NCI-H1417 (cell line): ENCODE measurements around the gene ASGR2.
"Not testable (repeated sequence)": the region's sequence is repeated elsewhere in the genome, so short reads cannot be mapped to it uniquely, and the experiment has no call there.

Experiments used
- DNase-seq, 3 experiments: peaks; one replicate each; lab custom pipeline; 2025; lab: John Stamatoyannopoulos, UW

Gene ASGR2

DNA sequence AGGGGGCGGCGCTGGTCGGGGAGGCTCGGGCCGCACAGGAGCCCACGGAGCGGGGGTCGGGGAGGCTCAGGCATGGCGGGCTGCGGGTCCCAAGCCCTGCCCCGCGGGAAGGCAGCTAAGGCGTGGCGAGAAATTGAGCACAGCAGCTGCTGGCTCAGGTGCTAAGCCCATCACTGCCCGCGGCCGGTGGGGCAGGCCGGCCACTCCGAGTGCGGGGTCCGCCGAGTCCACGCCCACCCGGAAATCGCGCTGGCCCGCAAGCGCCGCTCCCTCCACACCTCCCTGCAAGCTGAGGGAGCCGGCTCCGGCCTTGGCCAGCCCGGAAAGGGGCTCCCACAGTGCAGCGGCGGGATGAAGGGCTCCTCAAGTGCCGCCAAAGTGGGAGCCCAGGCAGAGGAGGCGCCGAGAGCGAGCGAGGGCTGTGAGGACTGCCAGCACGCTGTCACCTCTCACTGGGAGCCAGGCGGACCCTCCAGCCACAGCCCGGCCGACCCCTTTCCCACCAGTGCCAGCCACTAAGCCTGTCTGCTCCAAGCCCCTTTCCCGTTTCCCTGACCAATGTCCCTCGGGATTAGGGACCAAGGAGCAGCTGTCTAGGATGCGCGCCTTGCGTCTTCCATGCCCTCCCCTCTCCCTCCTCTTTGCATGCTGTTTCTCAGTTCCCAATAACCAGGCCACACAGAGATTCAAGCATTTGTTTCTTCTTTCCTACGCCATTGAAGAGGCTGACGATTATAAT, 13.8 kb downstream of the ASGR2 start:
- not testable (repeated sequence) for DNase-seq

DNA sequence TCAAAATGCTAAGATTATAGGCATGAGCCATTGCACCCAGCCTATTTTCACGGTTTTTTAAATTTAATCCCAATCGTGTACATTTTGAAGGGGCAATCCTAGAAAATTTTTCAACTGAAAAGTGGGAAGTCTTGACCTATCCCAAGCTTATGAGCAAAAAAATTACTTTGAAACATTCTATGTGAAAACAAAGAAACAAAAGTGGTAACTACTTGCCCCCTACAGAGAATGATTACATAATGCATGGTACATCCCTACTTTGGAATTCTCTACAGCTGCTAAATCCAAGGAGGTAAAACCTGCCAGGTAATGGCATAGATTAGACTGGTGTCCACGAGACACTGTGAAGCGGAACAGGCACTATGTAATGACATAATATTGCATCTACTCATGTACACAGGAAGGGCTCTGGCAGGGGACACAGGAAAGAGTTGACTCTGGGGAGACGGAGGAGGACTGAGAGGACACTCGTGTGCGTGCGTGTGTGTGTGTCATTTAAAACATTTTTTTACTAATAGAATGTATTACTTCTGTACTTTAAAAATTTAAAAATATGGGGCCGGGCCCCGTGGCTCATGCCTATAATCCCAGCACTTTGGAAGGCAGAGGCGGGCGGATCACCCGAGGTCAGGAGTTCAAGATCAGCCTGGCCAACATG, 15.7 kb downstream of the ASGR2 start:
- DNase-seq = no peak

DNA sequence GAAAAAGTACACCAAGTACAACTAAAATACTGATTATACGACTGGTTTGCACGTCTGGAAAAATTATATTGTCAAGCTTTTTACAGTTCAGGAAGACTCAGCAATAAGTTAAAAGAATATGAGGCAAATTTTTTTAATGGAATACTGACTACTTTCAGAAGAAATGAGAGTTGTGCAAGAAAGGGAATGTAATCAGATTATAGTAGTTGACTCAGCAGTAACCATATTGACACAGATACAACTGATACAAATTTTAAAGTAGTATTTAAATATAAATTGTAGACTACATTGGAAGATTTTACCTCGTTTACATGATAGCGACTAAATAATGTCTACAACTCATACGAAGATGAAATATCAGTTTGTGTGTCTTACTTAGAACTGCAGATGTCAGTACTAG, 16.7 kb downstream of the ASGR2 start:
- no peak for DNase-seq

DNA sequence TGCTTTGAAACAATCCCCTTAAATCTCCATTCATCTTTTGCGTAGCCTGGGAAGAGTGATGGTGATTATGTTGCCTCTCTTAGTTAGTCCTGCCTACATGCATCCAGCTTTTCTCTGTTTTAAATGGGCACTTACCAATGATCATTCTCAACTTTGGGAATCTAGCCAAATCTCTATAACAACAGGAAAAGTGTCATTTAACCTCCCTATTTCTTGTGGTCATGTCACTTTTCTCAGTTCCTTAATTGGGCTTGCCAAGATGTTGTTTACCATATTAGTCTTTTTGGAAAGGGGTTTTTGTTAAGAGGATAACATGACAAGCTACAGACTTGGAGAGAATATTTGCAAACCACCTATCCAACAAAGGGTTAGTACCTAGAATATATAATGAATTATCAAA, 19.0 kb downstream of the ASGR2 start:
- DNase-seq = peak in 1 of 3 experiments; percentile 19

DNA sequence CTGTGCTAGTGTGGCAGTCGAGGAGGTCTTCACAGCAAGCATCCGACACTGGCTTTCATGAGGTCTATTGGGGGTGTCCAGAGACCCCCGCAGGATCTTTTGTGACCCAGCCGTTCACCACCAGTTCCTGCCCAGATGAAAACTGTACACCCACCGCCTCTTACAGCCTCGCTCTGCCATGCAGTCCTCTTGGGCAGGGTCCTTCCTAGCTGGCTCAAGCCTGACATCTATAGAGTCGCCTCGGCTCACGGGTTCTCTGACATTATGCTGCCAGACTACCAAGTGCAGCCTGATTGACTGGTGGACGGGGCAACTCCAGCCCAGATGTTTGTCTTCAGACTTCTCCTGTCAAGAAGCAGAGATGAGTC, 20.0 kb downstream of the ASGR2 start:
- DNase-seq = no peak

DNA sequence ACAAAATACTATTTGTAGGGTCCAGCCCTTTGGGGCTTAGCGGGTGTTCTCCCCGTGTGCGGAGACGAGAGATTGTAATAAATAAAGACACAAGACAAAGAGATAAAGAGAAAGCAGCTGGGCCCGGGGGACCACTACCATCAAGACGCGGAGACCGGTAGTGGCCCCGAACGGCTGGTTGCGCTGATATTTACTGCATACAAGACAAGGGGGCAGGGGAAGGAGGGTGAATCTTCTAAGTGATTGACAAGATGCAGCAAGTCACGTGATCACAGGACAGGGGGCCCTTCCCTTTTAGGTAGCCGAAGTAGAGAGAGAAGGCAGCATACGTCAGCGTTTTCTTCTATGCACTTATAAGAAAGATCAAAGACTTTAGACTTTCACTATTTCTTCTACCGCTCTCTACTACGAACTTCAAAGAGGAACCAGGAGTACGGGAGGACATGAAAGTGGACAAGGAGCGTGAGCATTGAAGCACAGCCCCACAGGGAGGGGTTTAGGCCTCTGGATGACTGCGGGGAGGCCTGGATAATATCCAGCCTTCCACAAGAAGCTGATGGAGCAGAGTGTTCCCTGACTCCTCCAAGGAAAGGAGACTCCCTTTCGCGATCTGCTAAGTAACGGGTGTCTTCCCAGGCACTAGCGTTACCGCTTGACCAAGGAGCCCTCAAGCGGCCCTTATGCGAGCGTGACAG, 23.2 kb downstream of the ASGR2 start:
- DNase-seq = not testable (repeated sequence)

DNA sequence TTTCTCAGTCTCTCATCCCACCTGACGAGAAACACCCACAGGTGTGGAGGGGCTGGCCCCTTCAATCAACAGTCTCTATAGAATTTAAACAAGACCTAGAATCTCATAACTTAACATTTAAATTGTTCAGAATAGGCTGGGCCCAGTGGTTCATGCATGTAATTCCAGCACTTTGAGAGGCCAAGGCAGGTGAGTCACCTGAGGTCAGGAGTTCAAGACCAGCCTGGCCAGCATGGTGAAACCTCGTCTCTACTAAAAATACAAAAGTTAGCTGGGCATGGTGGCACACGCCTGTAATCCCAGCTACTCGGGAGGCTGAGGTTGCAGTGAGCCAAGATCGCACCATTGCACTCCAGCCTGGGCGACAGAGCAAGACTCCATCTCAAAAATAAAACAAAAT, 25.1 kb downstream of the ASGR2 start:
- not testable (repeated sequence) for DNase-seq

DNA sequence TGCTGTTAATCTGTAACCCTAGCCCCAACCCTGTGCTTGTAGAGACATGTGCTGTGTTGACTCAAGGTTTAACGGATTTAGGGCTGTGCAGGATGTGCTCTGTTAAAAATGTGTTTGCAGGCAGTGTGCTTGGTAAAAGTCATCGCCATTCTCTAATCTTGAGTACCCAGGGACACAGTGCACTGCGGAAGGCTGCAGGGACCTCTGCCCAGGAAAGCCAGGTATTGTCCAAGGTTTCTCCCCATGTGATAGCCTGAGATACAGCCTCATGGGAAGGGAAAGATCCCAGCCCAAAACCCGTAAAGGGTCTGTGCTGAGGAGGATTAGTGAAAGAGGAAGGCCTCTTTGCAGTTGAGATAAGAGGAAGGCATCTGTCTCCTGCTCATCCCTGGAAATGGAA, 26.2 kb downstream of the ASGR2 start:
- DNase-seq = not testable (repeated sequence)

DNA sequence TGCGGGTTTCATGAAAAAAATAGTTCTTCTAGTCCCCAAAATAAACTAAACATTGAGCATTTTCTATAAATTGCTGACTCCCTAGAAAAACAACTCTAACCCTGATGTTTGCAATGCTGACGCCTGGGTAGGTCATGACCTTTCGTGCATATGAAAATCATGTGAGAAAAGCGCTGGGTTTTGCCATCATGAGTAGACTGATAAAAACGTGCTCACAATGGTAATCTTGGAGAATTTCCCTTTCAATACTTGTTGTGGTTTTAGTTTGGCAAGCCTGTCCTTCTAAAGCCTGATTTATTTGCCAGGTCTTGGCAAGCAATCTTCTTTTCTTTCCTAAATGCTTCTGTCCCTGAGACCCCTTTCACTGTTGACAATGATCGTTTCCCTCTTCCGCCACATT, 30.5 kb downstream of the ASGR2 start:
- DNase-seq = no peak

DNA sequence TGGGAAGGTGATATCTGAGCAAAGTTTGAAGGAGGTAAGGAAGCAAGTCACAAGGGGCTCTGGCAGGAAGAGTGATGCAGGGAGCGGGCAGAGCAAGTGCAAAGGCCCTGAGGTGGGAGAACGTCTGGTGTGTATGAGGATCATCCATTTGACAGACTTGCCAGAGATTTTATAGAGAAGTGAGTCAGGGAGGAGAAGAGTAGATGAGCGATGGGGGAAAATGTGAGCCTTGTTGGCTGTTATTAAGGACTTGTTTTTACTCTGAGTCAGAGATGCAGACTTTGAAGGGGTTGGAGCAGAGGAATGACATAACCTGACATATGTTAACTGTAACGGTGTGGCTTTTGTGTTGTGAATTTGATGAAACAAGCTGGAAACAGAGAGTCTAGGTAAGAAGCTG, 31.0 kb downstream of the ASGR2 start:
- DNase-seq = no peak

DNA sequence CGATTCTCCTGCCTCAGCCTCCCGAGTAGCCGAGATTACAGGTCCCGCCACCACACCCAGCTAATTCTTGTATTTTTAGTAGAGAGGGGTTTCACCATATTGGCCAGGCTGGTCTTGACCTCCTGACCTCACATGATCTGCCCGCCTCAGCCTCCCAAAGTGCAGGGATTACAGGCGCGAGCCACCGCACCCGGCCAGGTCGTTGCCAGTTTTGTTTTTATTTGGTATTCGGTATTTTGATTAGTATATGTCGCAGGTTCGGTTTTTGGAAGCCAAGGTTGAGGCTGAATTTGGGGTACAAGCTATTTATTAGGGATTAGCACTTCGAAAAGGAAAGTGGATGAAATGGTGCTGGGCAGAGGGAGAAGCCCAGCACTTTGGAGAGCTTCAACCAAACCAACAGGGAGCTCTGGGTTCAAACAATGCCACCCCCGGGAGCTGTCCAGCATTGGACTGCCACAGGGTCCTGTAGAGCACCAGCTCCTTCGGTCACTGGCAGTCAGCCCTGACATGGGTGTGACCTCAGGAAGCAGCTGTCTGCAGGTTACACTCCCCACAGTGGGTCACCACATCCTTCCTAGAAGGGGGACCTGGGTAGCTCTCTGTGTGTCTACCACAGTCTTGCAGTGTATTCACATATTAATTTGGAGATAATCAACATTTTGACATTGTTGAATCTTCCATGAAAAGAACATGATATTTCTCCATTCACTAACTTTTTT, 33.1 kb downstream of the ASGR2 start:
- no peak for DNase-seq

DNA sequence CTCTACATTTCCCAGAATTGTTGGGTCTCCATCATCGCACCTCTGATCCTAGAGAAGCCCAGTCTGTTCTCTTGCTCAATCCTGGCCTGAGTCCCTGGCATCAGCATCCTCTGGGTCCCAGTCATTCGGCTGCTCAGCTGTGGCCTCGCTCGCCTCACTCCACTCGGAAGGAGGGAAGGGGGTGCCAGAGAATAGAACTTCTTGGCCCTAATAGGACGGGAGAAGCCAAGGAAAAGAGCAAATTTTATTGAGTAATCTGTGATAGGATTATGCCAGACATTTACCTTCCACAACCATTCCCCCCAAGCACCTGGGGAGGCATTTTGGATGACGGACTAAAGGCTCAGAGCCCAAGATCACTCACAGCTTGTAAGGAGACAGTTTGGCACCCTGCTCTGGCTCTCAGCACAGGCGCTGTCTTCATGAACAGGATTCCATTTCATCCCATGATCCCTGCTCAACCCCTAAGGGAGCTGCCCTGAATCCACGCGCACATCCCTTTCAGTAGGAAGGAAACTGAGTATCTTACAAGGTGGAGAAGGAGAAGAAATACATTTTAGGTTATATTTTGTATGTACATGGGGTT, 34.1 kb downstream of the ASGR2 start:
- DNase-seq = no peak

DNA sequence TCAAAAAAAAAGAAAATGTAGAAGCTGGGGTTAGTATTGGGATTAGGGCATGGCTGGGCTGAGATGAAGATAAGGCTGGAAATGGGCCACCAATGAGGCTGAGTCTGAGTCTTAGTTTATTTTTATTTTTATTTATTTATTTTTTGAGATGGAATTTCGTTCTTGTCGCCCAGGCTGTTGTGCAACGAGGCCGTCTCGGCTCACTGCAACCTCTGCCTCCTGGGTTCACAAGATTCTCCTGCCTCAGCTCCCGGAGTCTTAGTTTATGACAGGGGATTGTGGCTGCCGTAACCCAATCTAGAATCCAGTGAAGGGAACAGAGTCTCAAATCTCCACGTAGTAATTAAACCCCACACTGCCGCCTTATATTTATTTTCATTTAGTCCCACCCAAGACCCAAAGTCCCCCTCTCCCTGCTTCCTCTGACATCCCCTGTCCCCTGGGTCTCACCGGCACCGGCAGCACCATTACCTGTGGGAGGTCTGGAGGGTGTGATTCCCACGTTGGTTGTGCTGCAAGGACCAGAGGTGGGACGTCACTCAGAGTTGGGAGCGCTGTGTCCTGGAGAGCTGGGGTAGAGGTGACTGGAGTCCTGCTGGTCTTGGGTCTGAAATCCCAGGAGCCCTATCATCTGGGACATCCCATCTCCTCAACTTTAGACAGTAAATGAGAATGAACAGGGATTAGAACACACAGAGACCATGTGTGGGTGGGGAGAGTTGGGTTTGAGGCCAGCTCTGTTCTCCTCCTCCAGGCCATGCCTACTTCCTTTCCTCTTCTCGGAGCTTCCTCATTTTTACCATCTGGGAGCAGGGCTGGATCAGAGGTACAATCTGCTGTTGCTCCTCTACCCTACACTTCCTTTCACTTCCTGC, 34.8 kb downstream of the ASGR2 start, which contains the start of gene CLEC10A:
Gene CLEC10A, minus strand, starts transcription at position 671 of the 875 bp plus-strand sequence. CDS start 1,439 bp downstream, outside the sequence.
- DNase-seq = no peak

DNA sequence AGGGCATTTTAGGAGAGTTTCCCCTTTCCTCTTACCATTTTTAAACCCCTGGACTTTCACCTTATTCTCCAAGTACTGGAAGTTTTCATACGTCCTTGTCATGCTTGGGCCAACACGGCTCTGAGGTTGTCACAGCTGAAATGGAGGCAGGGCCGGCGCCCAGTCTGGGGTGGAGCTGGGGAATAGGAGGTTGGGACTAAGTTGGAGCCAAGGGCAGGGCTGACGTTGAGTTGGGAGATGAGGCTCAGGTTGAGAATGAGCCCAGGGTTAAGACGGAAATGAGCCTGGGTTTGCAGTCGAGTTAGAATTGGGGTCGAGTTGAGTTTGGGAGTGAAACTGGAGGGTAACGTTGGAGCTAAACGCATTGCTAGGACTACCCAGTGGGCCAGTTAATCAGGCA, 35.9 kb downstream of the ASGR2 start:
- DNase-seq = no peak

DNA sequence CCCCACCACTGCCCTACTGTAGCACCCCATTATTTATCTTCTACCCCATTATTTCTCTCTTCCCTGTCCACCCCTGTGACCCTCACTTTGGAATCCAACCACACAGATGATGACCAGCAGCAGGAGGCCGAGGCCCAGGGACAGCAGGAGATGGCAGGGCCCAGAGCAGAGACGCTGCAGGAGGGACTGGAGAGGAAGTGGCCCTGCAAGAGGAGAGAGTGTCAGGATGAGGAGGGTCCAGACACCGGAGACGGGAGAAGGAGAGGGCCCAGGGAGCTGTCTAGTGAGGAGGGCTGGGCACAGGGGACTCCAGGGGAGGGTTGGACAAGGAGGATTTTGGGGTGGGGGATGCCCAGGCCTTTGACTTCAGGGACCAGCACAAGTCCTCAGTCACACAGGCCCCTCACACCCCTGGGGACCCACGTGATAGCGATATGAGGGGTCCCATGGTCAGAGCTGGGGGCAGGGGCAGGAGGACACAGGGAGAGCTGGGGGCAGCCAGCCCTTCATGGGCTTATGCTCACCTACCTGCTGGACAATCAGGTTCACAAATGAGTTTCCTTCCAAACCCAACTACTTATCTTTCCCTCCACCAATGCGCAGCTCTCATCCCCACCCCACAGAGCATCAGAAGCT, 36.6 kb downstream of the ASGR2 start:
- DNase-seq = no peak

DNA sequence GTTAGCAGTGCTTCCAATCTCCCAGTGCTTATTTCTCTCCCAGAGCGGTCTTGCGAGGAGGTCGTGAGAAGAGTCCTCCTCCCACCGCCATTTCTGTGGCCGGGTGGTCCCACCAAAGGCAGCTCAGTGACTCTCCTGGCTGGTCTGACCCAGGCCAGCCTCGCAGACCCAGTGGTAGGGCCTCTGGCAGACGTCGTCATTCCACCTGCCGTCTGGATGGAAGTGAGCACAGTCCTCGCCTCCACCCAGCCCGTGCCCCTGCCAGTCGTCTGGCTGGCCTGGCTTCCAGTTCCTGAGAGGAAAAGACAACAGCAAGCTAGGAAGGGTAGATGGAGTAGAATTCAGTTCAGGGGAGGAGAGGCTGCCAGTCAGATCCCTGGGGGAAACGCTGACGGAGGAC, 39.7 kb downstream of the ASGR2 start:
- DNase-seq = no peak

DNA sequence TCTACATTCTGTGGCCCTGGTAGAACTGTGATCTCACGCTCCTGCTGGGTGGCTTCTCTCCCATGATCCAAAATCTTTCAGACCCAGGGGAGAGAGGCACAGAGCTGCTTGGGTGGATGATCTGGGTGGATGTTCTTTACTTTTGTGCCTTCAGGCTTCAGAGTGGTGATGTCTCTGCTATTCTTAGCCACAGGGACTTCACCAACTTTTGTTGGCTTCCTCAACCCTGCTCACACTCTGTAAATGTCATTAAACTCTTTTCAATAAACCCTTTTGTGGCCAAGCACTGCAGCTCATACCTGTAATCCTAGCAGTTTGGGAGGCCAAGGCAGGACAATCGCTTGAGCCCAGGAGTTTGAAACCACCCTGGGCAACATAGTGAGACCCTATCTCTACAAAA, 42.2 kb downstream of the ASGR2 start:
- no peak for DNase-seq

DNA sequence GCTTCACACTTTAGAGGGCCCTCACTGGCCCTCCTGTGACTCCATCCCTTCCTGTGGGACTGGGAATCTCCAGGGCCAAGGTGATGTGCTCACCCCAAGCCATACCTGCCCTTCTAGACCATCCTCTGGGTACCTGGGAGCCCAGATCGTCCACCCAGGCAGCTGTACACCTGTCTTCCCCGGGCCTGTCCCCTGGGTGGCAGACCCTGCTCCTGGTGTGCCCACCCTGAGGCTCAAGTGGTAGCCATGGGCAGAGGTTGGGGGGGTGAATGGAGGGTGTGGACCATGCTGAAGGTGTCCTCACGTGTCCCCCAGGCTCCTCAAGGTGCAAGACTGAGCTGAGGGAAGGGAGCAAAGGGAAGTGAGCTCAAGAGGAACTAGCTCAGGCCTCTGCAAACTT, 43.9 kb downstream of the ASGR2 start:
- DNase-seq = no peak

DNA sequence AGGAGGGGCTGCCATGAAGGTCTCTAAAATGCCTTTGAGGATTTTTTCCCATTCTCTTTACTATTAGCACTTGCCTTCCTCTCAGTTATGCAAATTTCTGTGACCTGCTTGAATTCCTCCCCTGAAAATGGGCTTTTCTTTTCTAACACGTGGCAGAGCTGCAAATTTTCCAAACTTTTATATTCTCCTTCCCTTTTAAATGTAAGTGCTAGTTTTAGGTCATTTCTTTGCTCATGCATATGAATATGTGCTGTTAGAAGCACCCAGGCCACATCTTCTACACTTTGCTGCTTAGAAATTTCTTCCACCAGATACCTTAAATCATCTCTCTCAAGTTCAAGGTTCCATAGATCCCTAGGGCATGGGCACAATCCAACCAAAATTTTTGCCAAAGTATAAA, 46.4 kb downstream of the ASGR2 start:
- DNase-seq = no peak

DNA sequence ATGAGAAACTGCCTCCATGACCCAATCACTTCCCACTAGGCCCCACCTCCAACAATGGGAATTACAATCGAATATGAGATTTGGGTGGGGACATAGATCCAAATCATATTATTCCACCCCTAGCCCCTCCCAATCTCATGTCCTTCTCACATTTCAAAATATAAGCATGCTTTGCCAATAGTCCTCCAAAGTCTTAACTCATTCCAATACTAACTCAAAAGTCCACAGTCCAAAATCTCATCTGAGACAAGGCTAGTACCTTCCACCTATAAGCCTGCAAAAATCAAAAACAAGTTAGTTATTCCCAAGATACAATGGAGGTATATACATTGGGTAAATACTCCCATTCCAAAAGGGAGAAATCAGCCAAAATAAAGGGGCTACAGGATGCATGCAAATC, 47.4 kb downstream of the ASGR2 start:
- no peak for DNase-seq

DNA sequence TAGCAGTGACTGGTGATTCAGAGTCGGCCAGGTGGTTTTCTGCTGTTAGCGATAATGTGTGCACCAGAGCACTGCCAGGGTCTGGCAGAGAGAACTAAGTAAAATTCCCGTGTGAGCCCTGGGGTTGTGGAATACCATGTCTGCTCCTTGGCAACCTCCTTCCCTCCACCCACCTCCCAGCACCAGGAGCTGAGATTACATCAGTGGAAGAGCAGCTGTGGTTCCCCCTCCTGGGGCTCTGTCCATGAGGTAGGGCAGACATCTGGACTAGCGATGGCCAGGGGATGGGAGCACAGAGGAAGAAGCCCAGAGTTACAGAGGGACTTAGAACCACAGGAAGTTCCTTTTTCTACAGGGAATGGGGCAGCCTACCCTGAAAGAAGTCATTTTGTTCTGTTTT, 50.4 kb downstream of the ASGR2 start:
- no peak for DNase-seq
